Activated CD8-positive, alpha-beta memory T cell treated with anti-CD3 and anti-CD28 coated beads, Interleukin-2, amount 50 U/mL, for 4 hours (primary cell): ENCODE data around the gene ZPR1.
A peak's percentile ranks its signal among the peaks of the same experiment; 100 is the strongest.
"Not testable (repeated sequence)": the region's sequence is repeated elsewhere in the genome, so short reads cannot be mapped to it uniquely, and the experiment has no call there.

Source experiments
- DNase-seq: peaks from one replicate; pipeline ENCODE4 v3.0.0-alpha.2; 2020

ZPR1 gene, protein sequence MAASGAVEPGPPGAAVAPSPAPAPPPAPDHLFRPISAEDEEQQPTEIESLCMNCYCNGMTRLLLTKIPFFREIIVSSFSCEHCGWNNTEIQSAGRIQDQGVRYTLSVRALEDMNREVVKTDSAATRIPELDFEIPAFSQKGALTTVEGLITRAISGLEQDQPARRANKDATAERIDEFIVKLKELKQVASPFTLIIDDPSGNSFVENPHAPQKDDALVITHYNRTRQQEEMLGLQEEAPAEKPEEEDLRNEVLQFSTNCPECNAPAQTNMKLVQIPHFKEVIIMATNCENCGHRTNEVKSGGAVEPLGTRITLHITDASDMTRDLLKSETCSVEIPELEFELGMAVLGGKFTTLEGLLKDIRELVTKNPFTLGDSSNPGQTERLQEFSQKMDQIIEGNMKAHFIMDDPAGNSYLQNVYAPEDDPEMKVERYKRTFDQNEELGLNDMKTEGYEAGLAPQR

GRCh38 chr11:116787786-116788486 lies at the start of gene ZPR1:
TSS of gene ZPR1 (minus strand) at chr11:116788023. CDS start at chr11:116787990, 33 bp downstream.
- peak; percentile 87 for DNase-seq

- no peak for DNase-seq
These were observed 48.8 kb upstream of the ZPR1 start for GRCh38 chr11:116836632-116836991.

DNA sequence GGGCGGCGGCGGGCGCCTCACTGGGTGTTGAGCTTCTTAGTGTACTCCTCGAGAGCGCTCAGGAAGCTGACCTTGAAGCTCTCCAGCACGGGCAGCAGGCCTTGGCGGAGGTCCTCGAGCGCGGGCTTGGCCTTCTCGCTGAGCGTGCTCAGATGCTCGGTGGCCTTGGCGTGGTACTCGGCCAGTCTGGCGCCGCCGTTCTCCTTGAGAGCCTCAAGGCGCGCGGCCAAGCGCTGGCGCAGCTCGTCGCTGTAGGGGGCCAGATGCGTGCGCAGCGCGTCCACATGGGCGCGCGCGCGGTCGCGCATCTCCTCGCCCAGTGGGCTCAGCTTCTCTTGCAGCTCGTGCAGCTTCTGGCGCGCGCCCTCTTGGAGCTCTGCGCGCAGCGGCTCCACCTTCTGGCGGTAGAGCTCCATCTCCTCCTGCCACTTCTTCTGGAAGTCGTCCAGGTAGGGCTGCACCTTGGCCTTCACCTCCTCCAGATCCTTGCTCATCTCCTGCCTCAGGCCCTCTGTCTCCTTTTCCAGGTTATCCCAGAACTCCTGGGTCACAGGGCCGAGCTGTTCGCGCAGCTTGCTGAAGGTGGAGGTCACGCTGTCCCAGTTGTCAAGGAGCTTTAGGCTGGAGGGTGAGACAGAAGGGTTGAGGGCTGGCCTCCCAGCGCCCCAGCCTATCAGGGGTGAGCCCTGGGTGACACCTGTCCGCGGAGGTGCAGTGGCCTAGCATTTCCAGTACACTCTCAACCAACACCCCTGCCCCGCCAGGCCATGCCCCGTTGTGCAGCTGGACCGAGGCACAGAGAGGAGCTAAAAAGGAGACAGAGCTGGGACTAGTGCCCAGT lies 48.2 kb upstream of the ZPR1 start:
- DNase-seq = peak; percentile 78

- no peak for DNase-seq
These were observed 47.4 kb upstream of the ZPR1 start for GRCh38 chr11:116835042-116835772.

DNA sequence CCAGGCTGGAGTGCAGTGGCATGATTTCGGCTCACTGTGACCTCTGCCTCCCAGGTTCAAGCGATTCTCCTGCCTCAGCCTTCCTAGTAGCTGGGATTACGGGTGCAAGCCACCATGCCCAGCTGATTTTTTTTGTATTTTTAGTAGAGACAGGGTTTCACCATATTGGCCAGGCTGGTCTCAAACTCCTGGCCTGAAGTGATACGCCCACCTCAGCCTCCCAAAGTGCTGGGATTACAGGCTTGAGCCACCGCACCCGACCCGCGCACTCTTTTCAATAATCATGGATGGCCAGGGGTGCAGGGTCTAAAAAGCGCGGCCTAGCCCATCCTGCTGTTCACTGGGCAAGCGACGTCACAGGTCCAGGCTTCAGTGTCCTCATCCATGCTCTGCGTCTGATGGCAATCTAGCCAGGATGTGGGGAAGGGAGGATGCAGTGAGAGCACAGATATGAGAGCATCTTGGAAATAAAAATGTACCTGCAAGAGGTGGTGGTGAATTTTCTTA lies 46.8 kb upstream of the ZPR1 start:
- not testable (repeated sequence) for DNase-seq

GRCh38 chr11:116833816-116834534 lies 46.2 kb upstream of the ZPR1 start:
- no peak for DNase-seq

- DNase-seq = no peak
These were observed 45.6 kb upstream of the ZPR1 start for GRCh38 chr11:116833491-116833815.

DNA sequence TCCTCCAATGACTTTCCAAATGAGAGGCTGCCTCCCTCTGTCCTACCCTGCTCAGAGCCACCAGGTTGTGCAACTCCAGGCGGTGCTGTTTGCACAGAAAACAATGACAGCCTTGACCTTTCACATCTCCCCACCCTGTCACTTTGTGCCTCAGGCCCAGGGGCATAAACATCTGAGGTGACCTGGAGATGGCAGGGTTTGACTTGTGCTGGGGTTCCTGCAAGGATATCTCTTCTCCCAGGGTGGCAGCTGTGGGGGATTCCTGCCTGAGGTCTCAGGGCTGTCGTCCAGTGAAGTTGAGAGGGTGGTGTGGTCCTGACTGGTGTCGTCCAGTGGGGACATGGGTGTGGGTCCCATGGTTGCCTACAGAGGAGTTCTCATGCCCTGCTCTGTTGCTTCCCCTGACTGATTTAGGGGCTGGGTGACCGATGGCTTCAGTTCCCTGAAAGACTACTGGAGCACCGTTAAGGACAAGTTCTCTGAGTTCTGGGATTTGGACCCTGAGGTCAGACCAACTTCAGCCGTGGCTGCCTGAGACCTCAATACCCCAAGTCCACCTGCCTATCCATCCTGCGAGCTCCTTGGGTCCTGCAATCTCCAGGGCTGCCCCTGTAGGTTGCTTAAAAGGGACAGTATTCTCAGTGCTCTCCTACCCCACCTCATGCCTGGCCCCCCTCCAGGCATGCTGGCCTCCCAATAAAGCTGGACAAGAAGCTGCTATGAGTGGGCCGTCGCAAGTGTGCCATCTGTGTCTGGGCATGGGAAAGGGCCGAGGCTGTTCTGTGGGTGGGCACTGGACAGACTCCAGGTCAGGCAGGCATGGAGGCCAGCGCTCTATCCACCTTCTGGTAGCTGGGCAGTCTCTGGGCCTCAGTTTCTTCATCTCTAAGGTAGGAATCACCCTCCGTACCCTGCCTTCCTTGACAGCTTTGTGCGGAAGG lies 44.8 kb upstream of the ZPR1 start:
- no peak for DNase-seq

- DNase-seq = no peak
These were observed 44.0 kb upstream of the ZPR1 start for GRCh38 chr11:116831790-116832349.

GRCh38 chr11:116830184-116830912 lies 42.5 kb upstream of the ZPR1 start:
- no peak for DNase-seq

- no peak for DNase-seq
These were observed 41.8 kb upstream of the ZPR1 start, which contains the start of gene APOC3 for GRCh38 chr11:116829525-116830183. TSS of gene APOC3 (plus strand) at chr11:116829907. CDS start at chr11:116830583, 676 bp downstream.

DNA sequence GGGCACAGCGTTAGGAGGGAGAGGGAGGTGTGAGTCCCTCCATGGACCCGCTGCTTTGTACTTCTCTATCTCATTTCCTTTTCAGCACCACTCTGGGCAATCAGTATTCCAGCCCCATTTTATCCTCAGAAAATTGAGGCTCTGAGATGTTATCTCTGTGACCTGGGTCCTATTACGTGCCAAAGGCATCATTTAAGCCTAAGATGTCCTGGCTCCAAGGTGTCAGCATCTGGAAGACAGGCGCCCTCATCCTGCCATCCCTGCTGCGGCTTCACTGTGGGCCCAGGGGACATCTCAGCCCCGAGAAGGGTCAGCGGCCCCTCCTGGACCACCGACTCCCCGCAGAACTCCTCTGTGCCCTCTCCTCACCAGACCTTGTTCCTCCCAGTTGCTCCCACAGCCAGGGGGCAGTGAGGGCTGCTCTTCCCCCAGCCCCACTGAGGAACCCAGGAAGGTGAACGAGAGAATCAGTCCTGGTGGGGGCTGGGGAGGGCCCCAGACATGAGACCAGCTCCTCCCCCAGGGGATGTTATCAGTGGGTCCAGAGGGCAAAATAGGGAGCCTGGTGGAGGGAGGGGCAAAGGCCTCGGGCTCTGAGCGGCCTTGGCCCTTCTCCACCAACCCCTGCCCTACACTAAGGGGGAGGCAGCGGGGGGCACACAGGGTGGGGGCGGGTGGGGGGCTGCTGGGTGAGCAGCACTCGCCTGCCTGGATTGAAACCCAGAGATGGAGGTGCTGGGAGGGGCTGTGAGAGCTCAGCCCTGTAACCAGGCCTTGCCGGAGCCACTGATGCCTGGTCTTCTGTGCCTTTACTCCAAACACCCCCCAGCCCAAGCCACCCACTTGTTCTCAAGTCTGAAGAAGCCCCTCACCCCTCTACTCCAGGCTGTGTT lies 41.1 kb upstream of the ZPR1 start:
- DNase-seq = no peak

DNA sequence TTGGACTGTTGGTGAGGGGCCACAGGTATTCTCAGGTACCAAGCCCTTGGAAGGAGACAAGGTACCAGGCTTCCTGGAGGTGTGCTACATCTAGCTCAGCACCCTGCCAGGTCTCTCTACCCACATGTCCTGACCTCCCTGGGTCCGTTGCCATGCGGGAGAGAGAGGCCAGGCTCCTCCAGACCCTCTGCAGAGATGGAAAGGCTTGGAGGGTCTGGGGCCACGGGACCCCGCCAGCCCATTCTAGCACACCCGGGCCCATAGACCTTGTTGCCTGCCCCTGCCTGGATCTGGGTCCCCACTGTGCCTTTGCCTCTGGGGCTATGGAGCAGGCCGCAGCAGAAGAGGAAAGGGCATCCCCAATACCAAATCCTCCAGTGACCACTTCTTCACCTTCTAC lies 39.6 kb upstream of the ZPR1 start:
- no peak for DNase-seq

DNA sequence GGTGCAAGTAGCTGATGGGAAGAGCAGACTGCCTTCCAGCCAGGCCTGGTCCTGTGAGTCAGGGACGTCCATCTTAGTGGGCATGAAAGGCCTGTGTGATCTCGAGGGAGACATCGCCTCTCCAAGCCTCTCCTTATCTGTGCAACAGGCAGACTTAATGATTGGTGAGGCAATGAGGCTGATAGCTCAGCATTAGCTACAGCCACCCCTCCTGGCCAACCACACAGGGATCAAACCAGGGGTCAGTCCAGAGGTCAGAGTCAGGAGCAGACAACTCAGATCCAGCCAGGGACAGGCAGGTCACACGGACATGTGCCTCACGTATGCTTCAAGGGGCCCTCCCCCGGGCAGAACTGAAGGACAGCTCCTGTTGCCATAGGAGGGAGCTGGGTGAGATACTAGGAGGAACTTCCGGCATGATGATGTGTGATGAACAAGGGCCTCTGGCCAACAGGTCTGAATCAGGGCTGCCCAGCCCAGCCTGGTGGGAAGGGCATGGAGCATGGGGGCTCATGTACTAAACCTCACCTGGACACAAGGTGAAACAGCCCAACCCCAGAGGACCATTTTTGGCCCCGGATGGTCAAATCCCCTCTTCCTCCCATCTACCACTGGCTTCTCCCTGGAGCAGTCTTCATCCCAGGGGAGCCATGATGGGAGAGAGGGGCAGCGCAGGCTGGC lies 39.1 kb upstream of the ZPR1 start:
- no peak for DNase-seq

GRCh38 chr11:116825854-116826750 lies 38.3 kb upstream of the ZPR1 start:
- DNase-seq = no peak

DNA sequence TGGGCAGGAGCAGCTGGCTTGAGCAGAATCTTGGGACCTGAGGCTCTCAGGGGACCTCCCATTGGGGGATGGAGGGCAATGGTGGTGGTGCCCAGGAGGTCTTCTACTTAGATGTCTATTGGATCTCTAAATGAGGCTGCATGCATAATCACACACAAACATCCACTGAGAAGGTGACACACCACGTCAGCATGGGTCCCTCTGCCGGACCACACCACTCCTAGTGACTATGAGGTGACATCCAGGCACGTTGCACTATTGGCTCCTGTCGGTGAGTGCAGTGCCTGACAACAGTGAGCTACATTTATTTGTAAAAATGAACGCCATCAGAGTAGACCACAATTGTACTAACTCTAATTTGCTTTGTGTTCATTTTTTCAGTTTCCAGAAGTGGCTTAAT lies 37.6 kb upstream of the ZPR1 start:
- no peak for DNase-seq
